Activated naive CD8-positive, alpha-beta T cell treated with anti-CD3 and anti-CD28 coated beads, Interleukin-2, amount 50 U/mL, for 16 hours (primary cell): ENCODE measurements around the gene BSND.

Experiments
- DNase-seq: peaks from one replicate; pipeline ENCODE4 v3.0.0-alpha.2; 2020; ENCODE audit warnings: low read depth, low spot score

Gene BSND

GRCh38 chr1:55045430-55045829 is 46.7 kb downstream of the BSND start:
- DNase-seq: no peak

GRCh38 chr1:55046871-55047270 is 48.1 kb downstream of the BSND start:
- DNase-seq: no peak

GRCh38 chr1:55047611-55048010 is 48.9 kb downstream of the BSND start:
- DNase-seq: no peak

- DNase-seq: no peak
Observed at GRCh38 chr1:55048453-55049270, 49.9 kb downstream of the BSND start.

- no peak for DNase-seq
Observed at GRCh38 chr1:55049271-55049913, 50.7 kb downstream of the BSND start.

GRCh38 chr1:55049914-55050278 is 51.2 kb downstream of the BSND start:
- DNase-seq: no peak

GRCh38 chr1:55050283-55050682 is 51.5 kb downstream of the BSND start:
- no peak for DNase-seq

- DNase-seq: no peak
Observed at GRCh38 chr1:55051169-55051568, 52.4 kb downstream of the BSND start.

- DNase-seq: no peak
Observed at GRCh38 chr1:55051621-55052020, 52.9 kb downstream of the BSND start.

- no peak for DNase-seq
Observed at GRCh38 chr1:55052221-55053142, 53.7 kb downstream of the BSND start.

- no peak for DNase-seq
Observed at GRCh38 chr1:55053265-55053954, 54.7 kb downstream of the BSND start.

GRCh38 chr1:55054396-55054795 is 55.7 kb downstream of the BSND start:
- DNase-seq: no peak

GRCh38 chr1:55055084-55055882 is 56.5 kb downstream of the BSND start:
- DNase-seq: no peak

- DNase-seq: no peak
Observed at GRCh38 chr1:55055951-55056631, 57.4 kb downstream of the BSND start.

GRCh38 chr1:55056632-55056992 is 57.9 kb downstream of the BSND start:
- DNase-seq: no peak

GRCh38 chr1:55057270-55057955 is 58.7 kb downstream of the BSND start:
- no peak for DNase-seq

GRCh38 chr1:55057956-55058298 is 59.2 kb downstream of the BSND start:
- DNase-seq: no peak

GRCh38 chr1:55059302-55060132 is 60.8 kb downstream of the BSND start:
- no peak for DNase-seq
